ENCODE data around the gene NEURL2.

Gene NEURL2

GRCh38 chr20:45841407-45842129 is 49.4 kb downstream of the NEURL2 start:
- DNase-seq (ENCODE audit: low read depth) = no peak

- DNase-seq (ENCODE audit: low read depth) = no peak
Measured at GRCh38 chr20:45840700-45841198, 50.3 kb downstream of the NEURL2 start.
